Measurements from ENCODE around the gene ZNF536. TPM values are rescaled to one million over a fixed set of nuclear protein-coding genes. Genes with fewer than 3 reads are reported as not detected.

Gene ZNF536
- total RNA-seq, 1 experiment from 2014 or later: 0.05 TPM

- H3K9me3 ChIP-seq (ENCODE audit: control insufficient read depth, insufficient read depth, low read depth, low read length): no peaks in the 10 kb centered on the region
- CTCF ChIA-PET: no interaction called here
- TF ChIP-seq REST (IDR thresholded peaks at IDR 0.05; ENCODE audit: insufficient read depth in 1 of 2, low read depth in 2 of 2, low read length in 1 of 2): no peak
- no peak for TF ChIP-seq SIN3A (IDR thresholded peaks at IDR 0.05; ENCODE audit: borderline replicate concordance, insufficient read depth, low read depth, low read length)
- no peak for TF ChIP-seq TCF7L2 (IDR thresholded peaks at IDR 0.05; ENCODE audit: low read depth, low read length)
- no peak for TF ChIP-seq CTCF (IDR thresholded peaks at IDR 0.05)
- TF ChIP-seq POLR2AphosphoS5 (IDR thresholded peaks at IDR 0.05; ENCODE audit: low read depth, low read length): no peak
These were observed 13.0 kb downstream of the ZNF536 start for GRCh38 chr19:30385174-30385573.

GRCh38 chr19:30385666-30386065 is 13.5 kb downstream of the ZNF536 start:
- Histone ChIP-seq H3K27me3 (ENCODE audit: control insufficient read depth, insufficient read depth, low read length) (peaks cover 14% of the 10 kb centered on the region; the same call in 1 of the 2 replicates), H3K4me3 (ENCODE audit: low read depth in 2 of 2, low read length in 2 of 2) (no peak overlapping the region), H3K9me3 (ENCODE audit: control insufficient read depth, insufficient read depth, low read depth, low read length) (no peaks in the 10 kb centered on the region), H3K4me1 (ENCODE audit: control insufficient read depth, insufficient read depth, low read length) (no peaks in the 10 kb centered on the region), H3K36me3 (ENCODE audit: control insufficient read depth, insufficient read depth, low read length) (no peaks in the 10 kb centered on the region), H3K27ac (ENCODE audit: low read length) (no peak overlapping the region)
- TF ChIP-seq SIN3A (IDR thresholded peaks at IDR 0.05; ENCODE audit: borderline replicate concordance, insufficient read depth, low read depth, low read length) (no peak), REST (IDR thresholded peaks at IDR 0.05; ENCODE audit: insufficient read depth in 1 of 2, low read depth in 2 of 2, low read length in 1 of 2) (no peak), POLR2AphosphoS5 (IDR thresholded peaks at IDR 0.05; ENCODE audit: low read depth, low read length) (no peak), TCF7L2 (IDR thresholded peaks at IDR 0.05; ENCODE audit: low read depth, low read length) (no peak), CTCF (IDR thresholded peaks at IDR 0.05) (no peak)
- in situ Hi-C loops (cut with HindIII; ENCODE audit: low pct_unique_long_range_greater_than_20kb, low sequenced_read_pairs) (no loop called here), intact Hi-C loops (cut with micrococcal nuclease; ENCODE audit: unreplicated experiment) (no loop called here)
- ChIA-PET CTCF (no interaction called here), POLR2A (no interaction called here)
- no TSS peak for BruUV-seq (replicated peaks)
- no peak for DNase-seq (ENCODE audit: low read depth, low spot score)
- ATAC-seq: no peak

More at GRCh38 chr19:30385174-30385573, 13.0 kb downstream of the ZNF536 start:
- ATAC-seq (no peak), DNase-seq (ENCODE audit: low read depth, low spot score) (no peak)
- intact Hi-C loops (cut with micrococcal nuclease; ENCODE audit: unreplicated experiment) (no loop called here), in situ Hi-C loops (cut with HindIII; ENCODE audit: low pct_unique_long_range_greater_than_20kb, low sequenced_read_pairs) (no loop called here)
- POLR2A ChIA-PET: no interaction called here
- BruUV-seq (replicated peaks): no TSS peak
- no peaks in the 10 kb centered on the region for H3K36me3 ChIP-seq (ENCODE audit: control insufficient read depth, insufficient read depth, low read length)
- H3K27me3 ChIP-seq (ENCODE audit: control insufficient read depth, insufficient read depth, low read length): peaks cover 14% of the 10 kb centered on the region; the same call in 1 of the 2 replicates
- no peak overlapping the region for H3K4me3 ChIP-seq (ENCODE audit: low read depth in 2 of 2, low read length in 2 of 2)
- H3K4me1 ChIP-seq (ENCODE audit: control insufficient read depth, insufficient read depth, low read length): no peaks in the 10 kb centered on the region
- H3K27ac ChIP-seq (ENCODE audit: low read length): no peak overlapping the region
